ENCODE measurements around the gene CREB3L2.

The CREB3L2 gene

DNA sequence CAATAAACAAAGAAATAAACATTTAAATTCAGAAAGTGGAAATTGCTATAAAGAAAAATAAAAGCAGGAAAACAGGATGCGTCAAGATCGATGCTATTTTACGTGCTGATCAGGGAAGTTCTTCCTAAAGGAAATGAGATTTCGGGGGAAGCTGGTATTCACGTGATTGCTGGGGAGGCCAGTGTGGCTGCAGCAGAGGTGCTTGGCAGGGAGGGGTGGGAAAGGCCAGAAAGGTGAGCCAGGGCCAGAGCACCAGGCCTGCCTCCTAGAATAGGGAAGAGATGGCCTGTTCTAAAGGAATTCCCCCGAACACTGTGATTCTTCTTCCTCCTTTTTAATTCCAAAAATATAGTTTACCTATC lies 923 bp upstream of the CREB3L2 start:
- peaks cover 12 to 40% (median 30%) of the 10 kb centered on the region in 5 donors for H3K4me1 ChIP-seq (ENCODE audit: control insufficient read depth in 5 of 5, insufficient read depth in 5 of 5, low read length in 5 of 5)
- H3K4me3 ChIP-seq (ENCODE audit: low read depth in 1 of 5, low read length in 5 of 5), result peak overlapping the region in 1 of 5 donors; percentile 47
- H3K9me3 ChIP-seq (ENCODE audit: control insufficient read depth in 5 of 5, low read length in 5 of 5), result no peaks in the 10 kb centered on the region
- H3K27ac ChIP-seq (ENCODE audit: low read depth, low read length), result no peak overlapping the region
- peak overlapping the region in 2 of 5 donors; percentile 24 to 28 for H3K9ac ChIP-seq (ENCODE audit: low read length in 5 of 5)
- H3K27me3 ChIP-seq (ENCODE audit: control insufficient read depth in 5 of 5, insufficient read depth in 4 of 5, low read length in 5 of 5), result no peaks in the 10 kb centered on the region
- no peaks in the 10 kb centered on the region for H3K36me3 ChIP-seq (ENCODE audit: control insufficient read depth in 5 of 5, insufficient read depth in 5 of 5, low read length in 5 of 5)

DNA sequence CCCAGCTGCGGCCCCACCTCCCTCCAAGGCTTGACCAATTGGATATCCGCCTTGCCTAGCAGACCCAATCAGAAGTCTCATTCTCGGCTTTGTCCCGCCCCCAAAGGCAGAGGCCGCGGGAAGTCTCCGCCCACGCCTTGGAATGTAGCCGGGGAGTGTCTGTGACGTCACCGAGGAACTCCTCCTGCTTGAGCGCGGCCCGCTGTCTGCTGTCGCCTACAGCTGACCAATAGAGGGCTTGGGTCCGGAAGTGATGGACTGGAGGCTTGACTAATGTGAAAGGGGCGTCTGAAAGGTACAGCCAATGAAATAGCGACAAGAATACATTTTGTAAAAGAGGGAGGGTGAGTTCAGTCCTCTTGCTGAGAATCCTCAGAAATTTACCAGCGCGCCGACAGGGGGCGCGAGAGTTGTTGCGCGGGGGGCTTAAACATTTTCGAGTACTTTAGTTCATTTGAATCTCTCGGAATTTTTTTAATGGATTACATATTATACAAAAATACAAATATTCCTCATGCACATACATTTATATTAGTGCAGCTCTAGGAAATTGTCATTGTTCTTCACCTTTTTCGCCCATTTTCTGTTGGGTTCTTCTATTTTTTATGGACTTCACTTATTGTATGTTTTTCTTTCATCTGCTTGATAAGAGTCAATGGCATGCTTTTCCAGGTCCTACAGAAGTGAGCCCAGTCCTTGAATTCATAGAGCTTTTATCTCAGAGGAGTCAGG lies 376 bp upstream of the CREB3L2 start:
- peak overlapping the region; percentile 75 to 98 (median 91) for H3K9ac ChIP-seq (ENCODE audit: low read length in 5 of 5)
- H3K4me3 ChIP-seq (ENCODE audit: low read depth in 1 of 5, low read length in 5 of 5), result peak overlapping the region; percentile 80 to 99 (median 84)
- no peaks in the 10 kb centered on the region for H3K27me3 ChIP-seq (ENCODE audit: control insufficient read depth in 5 of 5, insufficient read depth in 4 of 5, low read length in 5 of 5)
- no peaks in the 10 kb centered on the region for H3K9me3 ChIP-seq (ENCODE audit: control insufficient read depth in 5 of 5, low read length in 5 of 5)
- H3K27ac ChIP-seq (ENCODE audit: low read depth, low read length), result peak overlapping the region; percentile 94
- no peaks in the 10 kb centered on the region for H3K36me3 ChIP-seq (ENCODE audit: control insufficient read depth in 5 of 5, insufficient read depth in 5 of 5, low read length in 5 of 5)
- H3K4me1 ChIP-seq (ENCODE audit: control insufficient read depth in 5 of 5, insufficient read depth in 5 of 5, low read length in 5 of 5), result peaks cover 12 to 42% (median 30%) of the 10 kb centered on the region in 5 donors

DNA sequence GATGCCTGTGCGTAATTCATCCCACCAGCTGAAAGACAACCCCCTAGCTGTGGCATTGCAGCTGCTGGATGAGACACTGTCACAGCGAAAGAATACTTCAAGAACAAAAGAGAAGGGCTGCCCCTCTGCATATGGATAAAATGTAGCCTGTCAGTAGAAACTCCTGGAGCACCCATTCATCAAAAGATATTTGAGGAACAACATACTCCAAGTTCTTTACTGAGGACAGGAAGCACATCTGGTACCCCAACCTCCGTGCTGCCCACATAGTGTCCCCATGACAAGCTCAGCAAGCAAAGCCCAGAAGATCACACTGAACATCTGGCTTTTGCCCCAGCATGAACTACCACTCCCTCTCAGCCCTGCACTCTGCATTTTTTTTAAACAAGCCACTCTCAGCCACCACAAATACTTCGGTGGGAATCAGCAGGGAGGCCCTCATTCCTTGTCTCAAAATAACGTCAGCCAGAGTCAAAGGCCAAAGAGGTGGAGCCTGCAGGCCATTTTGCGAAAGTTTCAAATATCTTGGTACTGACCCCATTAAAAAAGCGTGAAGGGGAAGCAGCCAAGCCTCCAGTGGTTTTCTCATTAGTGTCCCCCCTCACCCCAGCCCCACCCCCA lies 1.7 kb downstream of the CREB3L2 start:
- Histone ChIP-seq H3K9me3 (ENCODE audit: control insufficient read depth in 5 of 5, low read length in 5 of 5) (no peaks in the 10 kb centered on the region), H3K9ac (ENCODE audit: low read length in 5 of 5) (peak overlapping the region; percentile 48 to 98 (median 72)), H3K27me3 (ENCODE audit: control insufficient read depth in 5 of 5, insufficient read depth in 4 of 5, low read length in 5 of 5) (no peaks in the 10 kb centered on the region), H3K36me3 (ENCODE audit: control insufficient read depth in 5 of 5, insufficient read depth in 5 of 5, low read length in 5 of 5) (no peaks in the 10 kb centered on the region), H3K27ac (ENCODE audit: low read depth, low read length) (peak overlapping the region; percentile 94), H3K4me1 (ENCODE audit: control insufficient read depth in 5 of 5, insufficient read depth in 5 of 5, low read length in 5 of 5) (peaks cover 14 to 58% (median 47%) of the 10 kb centered on the region in 5 donors), H3K4me3 (ENCODE audit: low read depth in 1 of 5, low read length in 5 of 5) (peak overlapping the region; percentile 80 to 99 (median 84))

DNA sequence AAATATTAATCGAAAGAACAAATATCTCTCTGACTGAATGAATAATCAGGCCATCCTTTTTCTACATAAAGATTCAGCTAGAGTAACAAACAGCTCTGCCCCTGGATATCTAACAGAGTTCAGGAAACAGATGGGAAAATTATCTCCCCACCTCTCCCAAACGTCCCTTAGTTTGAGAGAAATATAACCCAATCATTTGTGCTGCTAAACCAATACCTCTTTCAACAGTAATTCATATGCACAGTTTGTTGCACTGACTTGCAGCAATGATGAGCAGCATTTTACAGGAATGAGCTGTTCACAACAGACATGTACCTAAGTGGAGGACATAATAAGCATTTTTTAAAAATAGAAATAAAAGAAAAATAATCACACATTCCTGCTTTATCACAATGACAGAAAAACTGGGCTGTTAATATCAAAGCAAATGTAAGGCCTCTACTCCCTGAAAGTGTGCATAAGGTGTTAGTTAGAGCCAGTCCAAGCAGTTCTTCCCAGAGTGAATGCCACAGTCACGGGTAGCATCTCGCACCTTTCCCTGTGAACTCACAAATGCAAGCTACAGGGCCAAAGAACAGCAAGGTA lies 2.3 kb downstream of the CREB3L2 start:
- Histone ChIP-seq H3K4me3 (ENCODE audit: low read depth in 1 of 5, low read length in 5 of 5) (peak overlapping the region; percentile 80 to 99 (median 84)), H3K4me1 (ENCODE audit: control insufficient read depth in 5 of 5, insufficient read depth in 5 of 5, low read length in 5 of 5) (peaks cover 14 to 58% (median 47%) of the 10 kb centered on the region in 5 donors), H3K27me3 (ENCODE audit: control insufficient read depth in 5 of 5, insufficient read depth in 4 of 5, low read length in 5 of 5) (no peaks in the 10 kb centered on the region), H3K9me3 (ENCODE audit: control insufficient read depth in 5 of 5, low read length in 5 of 5) (no peaks in the 10 kb centered on the region), H3K36me3 (ENCODE audit: control insufficient read depth in 5 of 5, insufficient read depth in 5 of 5, low read length in 5 of 5) (no peaks in the 10 kb centered on the region), H3K27ac (ENCODE audit: low read depth, low read length) (peak overlapping the region; percentile 94), H3K9ac (ENCODE audit: low read length in 5 of 5) (peak overlapping the region; percentile 48 to 90 (median 72))

DNA sequence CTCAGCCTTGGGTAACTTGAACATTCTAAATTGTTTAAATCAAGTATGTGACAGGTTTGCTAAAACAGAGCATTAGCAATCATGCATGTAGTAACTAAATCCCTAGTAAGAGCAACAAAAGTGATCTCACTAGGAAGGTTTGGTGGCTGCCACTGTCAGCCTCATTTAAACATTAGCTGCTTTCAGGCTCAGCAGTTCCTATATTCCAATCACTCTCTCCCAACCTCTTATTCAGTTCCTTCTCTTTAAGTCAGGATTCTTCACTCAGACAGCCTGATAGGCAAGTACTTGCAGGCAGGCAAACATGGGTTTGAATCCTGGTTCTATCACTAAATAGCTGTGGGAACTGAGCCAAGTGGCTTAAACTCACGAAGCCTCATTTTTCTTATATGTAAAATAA lies 3.6 kb downstream of the CREB3L2 start:
- H3K9me3 ChIP-seq (ENCODE audit: control insufficient read depth in 5 of 5, low read length in 5 of 5), result no peaks in the 10 kb centered on the region
- peak overlapping the region in 1 of 5 donors; percentile 7 for H3K4me3 ChIP-seq (ENCODE audit: low read depth in 1 of 5, low read length in 5 of 5)
- H3K36me3 ChIP-seq (ENCODE audit: control insufficient read depth in 5 of 5, insufficient read depth in 5 of 5, low read length in 5 of 5), result no peaks in the 10 kb centered on the region
- no peak overlapping the region for H3K9ac ChIP-seq (ENCODE audit: low read length in 5 of 5)
- no peaks in the 10 kb centered on the region for H3K27me3 ChIP-seq (ENCODE audit: control insufficient read depth in 5 of 5, insufficient read depth in 4 of 5, low read length in 5 of 5)
- H3K4me1 ChIP-seq (ENCODE audit: control insufficient read depth in 5 of 5, insufficient read depth in 5 of 5, low read length in 5 of 5), result peaks cover 14 to 68% (median 58%) of the 10 kb centered on the region in 5 donors
- H3K27ac ChIP-seq (ENCODE audit: low read depth, low read length), result peak overlapping the region; percentile 94

DNA sequence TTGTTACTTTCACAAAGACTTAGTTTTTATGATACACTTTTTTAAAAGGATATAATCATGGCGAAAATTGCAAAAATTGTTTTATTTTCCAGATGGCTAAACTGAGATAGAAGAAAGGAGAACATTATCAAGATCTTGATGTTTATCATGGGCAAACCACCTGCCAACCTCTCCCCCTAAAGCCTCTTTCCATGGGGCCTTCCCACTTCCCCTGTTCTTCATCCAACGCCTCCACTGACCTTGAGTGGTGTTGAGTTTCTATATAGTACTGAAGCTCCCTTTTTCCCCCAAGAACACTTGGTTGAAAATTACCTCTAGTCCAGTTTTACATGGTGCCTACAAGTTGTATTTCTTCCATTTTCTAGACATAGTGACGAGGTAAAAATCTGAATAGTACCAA lies 5.0 kb downstream of the CREB3L2 start:
- Histone ChIP-seq H3K4me3 (ENCODE audit: low read depth in 1 of 5, low read length in 5 of 5) (peak overlapping the region in 1 of 5 donors; percentile 28), H3K4me1 (ENCODE audit: control insufficient read depth in 5 of 5, insufficient read depth in 5 of 5, low read length in 5 of 5) (peaks cover 22 to 76% (median 66%) of the 10 kb centered on the region in 5 donors), H3K27ac (ENCODE audit: low read depth, low read length) (peak overlapping the region; percentile 56), H3K36me3 (ENCODE audit: control insufficient read depth in 5 of 5, insufficient read depth in 5 of 5, low read length in 5 of 5) (no peaks in the 10 kb centered on the region), H3K27me3 (ENCODE audit: control insufficient read depth in 5 of 5, insufficient read depth in 4 of 5, low read length in 5 of 5) (no peaks in the 10 kb centered on the region), H3K9ac (ENCODE audit: low read length in 5 of 5) (no peak overlapping the region), H3K9me3 (ENCODE audit: control insufficient read depth in 5 of 5, low read length in 5 of 5) (no peaks in the 10 kb centered on the region)

DNA sequence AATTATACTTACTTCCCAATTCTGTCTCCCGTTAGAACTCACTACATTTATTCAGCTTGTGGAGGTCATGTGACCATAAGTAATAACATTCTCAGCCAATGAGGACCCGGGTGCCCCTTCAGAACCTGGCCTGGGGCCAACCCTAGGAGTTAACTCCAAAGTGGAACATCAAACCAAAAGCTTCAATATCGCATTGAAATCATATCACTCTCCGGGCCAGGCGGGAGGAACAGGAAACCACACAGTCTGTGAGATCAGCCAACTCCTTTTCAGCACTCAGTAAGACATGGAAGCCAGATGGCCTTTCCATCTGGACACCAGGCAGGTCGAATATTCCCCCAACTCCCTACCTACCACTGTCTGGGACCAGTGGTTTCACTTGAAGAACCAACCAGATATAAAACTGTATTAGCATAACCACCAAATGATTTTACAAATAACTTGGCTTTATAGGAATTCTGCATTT lies 5.5 kb downstream of the CREB3L2 start:
- H3K36me3 ChIP-seq (ENCODE audit: control insufficient read depth in 5 of 5, insufficient read depth in 5 of 5, low read length in 5 of 5), result no peaks in the 10 kb centered on the region
- H3K9ac ChIP-seq (ENCODE audit: low read length in 5 of 5), result peak overlapping the region in 1 of 5 donors; percentile 36
- peaks cover 22 to 79% (median 70%) of the 10 kb centered on the region in 5 donors for H3K4me1 ChIP-seq (ENCODE audit: control insufficient read depth in 5 of 5, insufficient read depth in 5 of 5, low read length in 5 of 5)
- peak overlapping the region; percentile 56 for H3K27ac ChIP-seq (ENCODE audit: low read depth, low read length)
- peak overlapping the region in 4 of 5 donors; percentile 6 to 31 (median 22) for H3K4me3 ChIP-seq (ENCODE audit: low read depth in 1 of 5, low read length in 5 of 5)
- no peaks in the 10 kb centered on the region for H3K27me3 ChIP-seq (ENCODE audit: control insufficient read depth in 5 of 5, insufficient read depth in 4 of 5, low read length in 5 of 5)
- no peaks in the 10 kb centered on the region for H3K9me3 ChIP-seq (ENCODE audit: control insufficient read depth in 5 of 5, low read length in 5 of 5)

DNA sequence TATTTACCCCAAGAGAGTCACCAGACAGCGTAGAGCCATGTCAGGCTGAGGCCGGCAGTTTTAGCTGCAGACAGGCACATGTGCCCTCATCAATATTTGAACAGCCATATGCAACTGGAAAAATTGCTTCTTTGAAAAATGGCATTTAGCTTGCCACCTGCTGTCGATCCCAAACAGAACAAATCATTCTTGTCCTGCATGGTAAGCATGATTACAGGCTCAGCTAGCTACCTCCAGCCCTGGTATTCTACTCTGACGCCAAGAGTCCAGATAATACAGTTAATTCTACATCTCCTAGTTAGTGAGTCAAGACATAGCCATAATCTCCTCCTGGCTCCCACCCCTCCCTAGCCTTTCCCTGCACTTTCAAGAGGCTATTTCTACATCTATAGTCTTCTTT lies 7.7 kb downstream of the CREB3L2 start:
- Histone ChIP-seq H3K27me3 (ENCODE audit: control insufficient read depth in 5 of 5, insufficient read depth in 4 of 5, low read length in 5 of 5) (no peaks in the 10 kb centered on the region), H3K36me3 (ENCODE audit: control insufficient read depth in 5 of 5, insufficient read depth in 5 of 5, low read length in 5 of 5) (no peaks in the 10 kb centered on the region), H3K4me1 (ENCODE audit: control insufficient read depth in 5 of 5, insufficient read depth in 5 of 5, low read length in 5 of 5) (peaks cover 14 to 84% (median 75%) of the 10 kb centered on the region in 5 donors), H3K9me3 (ENCODE audit: control insufficient read depth in 5 of 5, low read length in 5 of 5) (no peaks in the 10 kb centered on the region), H3K9ac (ENCODE audit: low read length in 5 of 5) (no peak overlapping the region), H3K4me3 (ENCODE audit: low read depth in 1 of 5, low read length in 5 of 5) (no peak overlapping the region), H3K27ac (ENCODE audit: low read depth, low read length) (peak overlapping the region; percentile 97)

DNA sequence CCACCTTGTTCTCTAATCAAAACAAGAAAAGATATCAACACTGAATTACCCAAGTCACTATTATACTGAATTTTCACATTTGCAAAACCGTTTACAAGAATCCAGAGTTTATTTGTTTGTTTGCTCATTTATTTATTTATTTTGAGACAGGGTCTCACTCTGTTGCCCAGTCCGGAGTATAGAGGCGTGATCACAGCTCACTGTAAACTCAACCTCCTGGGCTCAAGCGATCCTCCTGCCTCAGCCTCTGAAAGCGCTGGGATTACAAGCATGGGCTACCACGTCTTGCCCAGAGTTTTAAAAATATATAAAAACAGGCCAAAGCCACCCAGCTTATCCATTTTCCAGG lies 8.5 kb downstream of the CREB3L2 start:
- no peaks in the 10 kb centered on the region for H3K27me3 ChIP-seq (ENCODE audit: control insufficient read depth in 5 of 5, insufficient read depth in 4 of 5, low read length in 5 of 5)
- peaks cover 12 to 83% (median 75%) of the 10 kb centered on the region in 5 donors for H3K4me1 ChIP-seq (ENCODE audit: control insufficient read depth in 5 of 5, insufficient read depth in 5 of 5, low read length in 5 of 5)
- H3K9me3 ChIP-seq (ENCODE audit: control insufficient read depth in 5 of 5, low read length in 5 of 5), result no peaks in the 10 kb centered on the region
- H3K4me3 ChIP-seq (ENCODE audit: low read depth in 1 of 5, low read length in 5 of 5), result no peak overlapping the region
- no peaks in the 10 kb centered on the region for H3K36me3 ChIP-seq (ENCODE audit: control insufficient read depth in 5 of 5, insufficient read depth in 5 of 5, low read length in 5 of 5)
- peak overlapping the region in 3 of 5 donors; percentile 26 to 70 (median 40) for H3K9ac ChIP-seq (ENCODE audit: low read length in 5 of 5)
- peak overlapping the region; percentile 97 for H3K27ac ChIP-seq (ENCODE audit: low read depth, low read length)
